Lung (tissue), 12 donors: Measurements from ENCODE around the gene ADAMTSL2. TPM values are rescaled to one million over a fixed set of nuclear protein-coding genes. Genes with fewer than 3 reads are reported as not detected.
"Not testable (repeated sequence)": the region's sequence is repeated elsewhere in the genome, so short reads cannot be mapped to it uniquely, and the experiment has no call there.

Source experiments
- ATAC-seq: fragments of 200-7000 bp; cut with Tn5 transposase; one replicate; pipeline ENCODE4 v1.9.1; 2020; ENCODE audit warnings: moderate number of reproducible peaks; ENCODE audit not compliant: insufficient read depth, low FRiP score
- DNase-seq, 3 donors: peaks; one replicate each; pipeline ENCODE4 v3.0.0-alpha.2; 2013 to 2017
- H3K27ac ChIP-seq, 2 donors: one replicate each; pipeline ENCODE4 v1.5.1; 2013; ENCODE audit warnings: mild to moderate bottlenecking in 2 of 2, moderate library complexity in 2 of 2, control low read depth in 1 of 2, inconsistent platforms in 1 of 2, low read depth in 1 of 2, low read length in 1 of 2
- H3K27me3 ChIP-seq, 3 donors: one replicate each; pipeline ENCODE4 v1.5.1; 2013; ENCODE audit warnings: low read length in 2 of 3; ENCODE audit not compliant: control insufficient read depth in 3 of 3, insufficient read depth in 3 of 3
- H3K36me3 ChIP-seq, 4 donors: one replicate each; pipeline ENCODE4 v1.5.1; 2013; ENCODE audit warnings: low read length in 4 of 4, mild to moderate bottlenecking in 1 of 4, moderate library complexity in 1 of 4; ENCODE audit not compliant: control insufficient read depth in 4 of 4, insufficient read depth in 4 of 4
- H3K4me1 ChIP-seq, 5 donors: one replicate each; pipeline ENCODE4 v1.5.1; 2013; ENCODE audit warnings: low read length in 5 of 5, mild to moderate bottlenecking in 2 of 5, moderate library complexity in 1 of 5; ENCODE audit not compliant: control insufficient read depth in 5 of 5, insufficient read depth in 5 of 5
- H3K4me3 ChIP-seq: one replicate; pipeline ENCODE4 v1.5.1; 2013; ENCODE audit warnings: mild to moderate bottlenecking, control low read depth, moderate library complexity
- H3K9ac ChIP-seq, 2 donors: one replicate each; pipeline ENCODE4 v1.5.1; 2013; ENCODE audit warnings: low read length in 2 of 2, control low read depth in 1 of 2; ENCODE audit not compliant: insufficient read depth in 1 of 2
- H3K9me3 ChIP-seq, 4 donors: one replicate each; pipeline ENCODE4 v1.5.1; 2013; ENCODE audit warnings: low read length in 3 of 4, mild to moderate bottlenecking in 1 of 4, moderate library complexity in 1 of 4; ENCODE audit not compliant: control insufficient read depth in 4 of 4, insufficient read depth in 3 of 4
- CTCF ChIP-seq: IDR thresholded peaks from 2 replicates; pipeline ENCODE4 v1.5.1; 2012; ENCODE audit warnings: mild to moderate bottlenecking; ENCODE audit errors: control extremely low read depth, extremely low read depth
- WGBS, 2 donors: extraction: QIAGEN DNeasy Blood & Tissue Kit; methylation state at CpG; one replicate each; pipeline ENCODE4 v1.1.7; 2013; 5-methylcytosine and 5-hydroxymethylcytosine counted together
- polyA plus RNA-seq, 2 donors: library from polyadenylated mRNA; stranded (reverse); fragments of 200-250 nt; gene quantifications; one replicate each; pipeline ENCODE4 v1.2.1, GENCODE V29; 2013
- total RNA-seq, 2 donors: library from RNA; depleted of rRNA in 1 of 2; stranded (reverse); fragments of >200 nt in 1 of 2; gene quantifications; one replicate each; pipeline ENCODE4 v1.2.1, GENCODE V29; 2014 to 2021
- donor health status: control.
- donor health status: control.
- donor health status: Bipolar disorder and iron deficiency.
- donor health status: healthy.
- donor health status: DM: yes; HTN: yes; CAD: no.

The ADAMTSL2 gene
- total and polyA plus RNA-seq, 4 donors = 6.4 to 20.6 (median 10.1) TPM

- H3K4me1 ChIP-seq = peaks cover 0 to 61% (median 28%) of the 10 kb centered on the region in 5 donors
- no peak for DNase-seq
- H3K4me3 ChIP-seq = no peak overlapping the region
- WGBS, 2 donors = 90 to 94% methylated on average over 15 to 54 of the region's 54 CpGs
- TF ChIP-seq CTCF = no peak
- ATAC-seq = no peak
- H3K36me3 ChIP-seq = no peaks in the 10 kb centered on the region
- H3K27me3 ChIP-seq = peaks cover 0 to 5% (median 0%) of the 10 kb centered on the region in 3 donors
- peak overlapping the region in 1 of 2 donors; percentile 15 for H3K27ac ChIP-seq
- H3K9me3 ChIP-seq = no peaks in the 10 kb centered on the region
- H3K9ac ChIP-seq = no peak overlapping the region
These were observed 28.2 kb downstream of the ADAMTSL2 start for GRCh38 chr9:133562611-133563290.

GRCh38 chr9:133563291-133563796 lies 28.8 kb downstream of the ADAMTSL2 start:
- Histone ChIP-seq H3K4me3 (no peak overlapping the region), H3K9me3 (no peaks in the 10 kb centered on the region), H3K36me3 (no peaks in the 10 kb centered on the region), H3K4me1 (peaks cover 0 to 56% (median 23%) of the 10 kb centered on the region in 5 donors), H3K9ac (no peak overlapping the region), H3K27me3 (peaks cover 0 to 5% (median 0%) of the 10 kb centered on the region in 3 donors), H3K27ac (peak overlapping the region in 1 of 2 donors; percentile 15)
- ATAC-seq (no peak), DNase-seq (peak; percentile 93 to 95 (median 95))
- no peak for TF ChIP-seq CTCF
- WGBS, 2 donors = 20 to 33% methylated on average over 14 of the region's 14 CpGs

DNA sequence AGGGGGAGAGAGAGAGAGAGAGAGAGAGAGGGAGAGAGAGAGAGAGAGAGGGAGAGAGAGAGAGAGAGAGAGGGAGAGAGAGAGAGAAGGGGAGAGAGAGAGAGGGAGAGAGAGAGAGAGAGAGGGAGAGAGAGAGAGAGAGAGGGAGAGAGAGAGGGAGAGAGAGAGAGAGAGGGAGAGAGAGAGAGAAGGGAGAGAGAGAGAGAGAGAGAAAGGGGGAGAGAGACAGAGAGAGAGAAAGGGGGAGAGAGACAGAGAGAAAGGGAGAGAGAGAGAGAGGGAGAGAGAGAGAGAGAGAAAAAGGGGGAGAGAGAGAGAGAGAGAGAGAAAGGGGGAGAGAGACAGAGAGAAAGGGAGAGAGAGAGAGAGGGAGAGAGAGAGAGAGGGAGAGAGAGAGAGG lies 29.3 kb downstream of the ADAMTSL2 start:
- not testable (repeated sequence) for H3K9me3 ChIP-seq, H3K4me3 ChIP-seq, ATAC-seq, H3K9ac ChIP-seq, DNase-seq, H3K27ac ChIP-seq, H3K36me3 ChIP-seq, H3K27me3 ChIP-seq
- H3K4me1 ChIP-seq = peaks cover 0 to 52% (median 19%) of the 10 kb centered on the region in 5 donors

DNA sequence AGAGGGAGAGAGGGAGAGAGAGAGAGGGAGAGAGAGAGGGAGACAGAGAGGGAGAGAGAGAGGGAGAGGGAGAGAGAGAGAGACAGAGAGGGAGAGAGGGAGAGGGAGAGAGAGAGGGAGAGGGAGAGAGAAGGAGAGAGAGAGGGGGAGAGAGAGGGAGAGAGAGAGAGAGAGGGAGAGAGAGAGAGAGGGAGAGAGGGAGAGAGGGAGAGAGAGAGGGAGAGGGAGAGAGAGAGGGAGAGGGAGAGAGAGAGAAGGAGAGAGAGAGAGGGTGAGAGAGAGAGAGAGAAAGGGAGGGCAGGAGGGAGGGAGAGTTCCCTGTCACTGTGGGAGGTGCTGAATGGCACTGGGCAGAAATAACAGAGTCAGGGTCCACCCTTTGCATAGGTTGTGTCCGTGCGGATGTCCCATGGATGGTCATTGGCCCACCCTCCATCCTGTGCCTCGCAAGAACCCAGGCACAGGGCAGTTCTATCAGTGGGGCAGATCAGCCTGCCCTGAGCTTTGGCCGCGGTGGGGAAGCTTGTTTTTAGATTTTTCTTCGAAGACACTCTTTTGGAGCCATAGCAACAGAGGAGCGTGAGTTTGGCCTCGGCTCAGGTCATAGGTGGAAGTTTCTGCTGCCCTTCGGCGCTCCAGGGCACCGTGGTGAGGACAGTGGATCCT lies 30.1 kb downstream of the ADAMTSL2 start:
- H3K27ac ChIP-seq = peak overlapping the region in 1 of 2 donors; percentile 35
- H3K27me3 ChIP-seq = peaks cover 0 to 5% (median 0%) of the 10 kb centered on the region in 3 donors
- H3K9me3 ChIP-seq = no peaks in the 10 kb centered on the region
- H3K36me3 ChIP-seq = no peaks in the 10 kb centered on the region
- DNase-seq (peak in 2 of 3 donors; percentile 38 to 61), ATAC-seq (no peak)
- no peak overlapping the region for H3K9ac ChIP-seq
- TF ChIP-seq CTCF = no peak
- no peak overlapping the region for H3K4me3 ChIP-seq
- WGBS, 2 donors = 72 to 74% methylated on average over 11 of the region's 11 CpGs
- peaks cover 0 to 46% (median 20%) of the 10 kb centered on the region in 5 donors for H3K4me1 ChIP-seq
